NB4 (cell line): ENCODE data around the gene SYT8.

Source experiments
- MYC ChIP-seq: IDR thresholded peaks from 2 replicates; pipeline ENCODE4 v1.6.1; 2011; ENCODE audit warnings: low read depth, low read length
- POLR2A ChIP-seq: IDR thresholded peaks from 2 replicates; pipeline ENCODE4 v1.6.1; 2011; ENCODE audit warnings: mild to moderate bottlenecking; ENCODE audit not compliant: insufficient read length; ENCODE audit errors: extremely low read depth
- TF ChIP-seq, protein P1 (sequence below): IDR thresholded peaks from one replicate; pipeline ENCODE4 v1.5.1; 2012; ENCODE audit warnings: low read depth, low read length
- TF ChIP-seq, protein P2 (sequence below): IDR thresholded peaks from 2 replicates; pipeline ENCODE4 v1.6.1; 2011; ENCODE audit warnings: low read depth, low read length

DNA sequence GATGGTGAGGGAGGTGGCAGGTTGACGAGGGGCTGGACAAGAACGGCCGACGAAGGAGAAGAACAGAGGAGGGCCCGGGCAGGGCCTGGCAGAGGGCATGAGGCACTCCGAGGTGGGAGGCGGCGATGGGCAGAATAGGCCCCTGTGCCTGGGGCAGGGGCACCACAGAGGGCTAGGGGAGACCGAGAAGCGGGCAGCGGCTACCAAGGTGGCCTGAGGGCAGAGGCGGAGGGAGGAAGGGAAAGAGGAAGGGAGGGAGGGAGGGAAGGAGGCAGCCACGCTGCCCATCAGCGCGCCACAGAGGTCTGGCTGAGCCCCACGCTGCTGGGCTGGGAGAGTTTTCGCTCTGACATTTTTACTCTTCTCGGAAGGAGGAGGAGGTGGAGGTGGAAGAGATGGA lies 29.4 kb downstream of the SYT8 start:
- TF ChIP-seq, protein P1, sequence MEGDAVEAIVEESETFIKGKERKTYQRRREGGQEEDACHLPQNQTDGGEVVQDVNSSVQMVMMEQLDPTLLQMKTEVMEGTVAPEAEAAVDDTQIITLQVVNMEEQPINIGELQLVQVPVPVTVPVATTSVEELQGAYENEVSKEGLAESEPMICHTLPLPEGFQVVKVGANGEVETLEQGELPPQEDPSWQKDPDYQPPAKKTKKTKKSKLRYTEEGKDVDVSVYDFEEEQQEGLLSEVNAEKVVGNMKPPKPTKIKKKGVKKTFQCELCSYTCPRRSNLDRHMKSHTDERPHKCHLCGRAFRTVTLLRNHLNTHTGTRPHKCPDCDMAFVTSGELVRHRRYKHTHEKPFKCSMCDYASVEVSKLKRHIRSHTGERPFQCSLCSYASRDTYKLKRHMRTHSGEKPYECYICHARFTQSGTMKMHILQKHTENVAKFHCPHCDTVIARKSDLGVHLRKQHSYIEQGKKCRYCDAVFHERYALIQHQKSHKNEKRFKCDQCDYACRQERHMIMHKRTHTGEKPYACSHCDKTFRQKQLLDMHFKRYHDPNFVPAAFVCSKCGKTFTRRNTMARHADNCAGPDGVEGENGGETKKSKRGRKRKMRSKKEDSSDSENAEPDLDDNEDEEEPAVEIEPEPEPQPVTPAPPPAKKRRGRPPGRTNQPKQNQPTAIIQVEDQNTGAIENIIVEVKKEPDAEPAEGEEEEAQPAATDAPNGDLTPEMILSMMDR = no peak
- TF ChIP-seq POLR2A = no peak
- TF ChIP-seq MYC = no peak
- TF ChIP-seq, protein P2, sequence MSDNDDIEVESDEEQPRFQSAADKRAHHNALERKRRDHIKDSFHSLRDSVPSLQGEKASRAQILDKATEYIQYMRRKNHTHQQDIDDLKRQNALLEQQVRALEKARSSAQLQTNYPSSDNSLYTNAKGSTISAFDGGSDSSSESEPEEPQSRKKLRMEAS = no peak
